AG04449 (cell line): ENCODE results near the gene FERMT2.

Experiments used
- CTCF ChIA-PET: fragments of 350-600 bp; formaldehyde crosslinking; extraction: SDS; loops from one replicate; lab custom pipeline; 2021; ENCODE audit warnings: antibody characterized with exemption; lab: Yijun Ruan, JAX
- POLR2A ChIA-PET: fragments of 400-600, 350-600 bp; formaldehyde crosslinking; extraction: SDS; loops from one replicate; lab custom pipeline; 2020; ENCODE audit warnings: antibody characterized with exemption, inconsistent platforms; lab: Yijun Ruan, JAX
- DNase-seq: peaks from one replicate; pipeline ENCODE4 v3.0.0-alpha.2; 2010; ENCODE audit warnings: low read depth, low spot score
- H3K4me3 ChIP-seq: 2 replicates; pipeline ENCODE4 v1.5.1; 2011; ENCODE audit warnings: low read depth, mild to moderate bottlenecking, control low read depth, low read length
- CTCF ChIP-seq: IDR thresholded peaks from one replicate; pipeline ENCODE4 v1.5.1; 2011; ENCODE audit warnings: mild to moderate bottlenecking, moderate library complexity, low read length, control low read depth, inconsistent platforms; ENCODE audit not compliant: insufficient read depth; ENCODE audit errors: missing control alignments

FERMT2 gene

DNA sequence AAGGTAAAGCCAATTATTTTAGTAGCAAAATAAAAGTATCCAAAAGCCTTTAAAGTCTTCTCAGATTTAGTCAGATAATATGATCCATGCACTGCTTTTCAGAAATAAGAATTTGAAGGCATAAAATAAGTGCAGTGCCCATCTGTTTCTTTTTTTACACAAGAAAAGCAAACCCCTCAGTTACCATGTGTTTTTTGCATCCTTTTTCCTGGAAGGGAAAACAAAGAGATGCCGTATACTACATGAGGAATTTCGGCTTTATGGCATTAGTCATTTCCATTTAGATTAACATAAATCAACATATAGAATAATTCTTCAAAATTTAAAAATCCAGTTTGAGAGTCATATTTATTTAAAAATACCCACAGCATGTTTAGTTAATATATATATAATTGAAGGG, 89.4 kb downstream of the FERMT2 start:
- TF ChIP-seq CTCF = no peak
- no peak for DNase-seq
- POLR2A ChIA-PET = no interaction called here
- H3K4me3 ChIP-seq = no peak overlapping the region
- CTCF ChIA-PET = interaction anchor here (0.7 to 1.5 kb wide), 2 partner anchors 14 to 27 kb away, joined by 3 read pairs; no protein-coding TSS in a partner anchor

DNA sequence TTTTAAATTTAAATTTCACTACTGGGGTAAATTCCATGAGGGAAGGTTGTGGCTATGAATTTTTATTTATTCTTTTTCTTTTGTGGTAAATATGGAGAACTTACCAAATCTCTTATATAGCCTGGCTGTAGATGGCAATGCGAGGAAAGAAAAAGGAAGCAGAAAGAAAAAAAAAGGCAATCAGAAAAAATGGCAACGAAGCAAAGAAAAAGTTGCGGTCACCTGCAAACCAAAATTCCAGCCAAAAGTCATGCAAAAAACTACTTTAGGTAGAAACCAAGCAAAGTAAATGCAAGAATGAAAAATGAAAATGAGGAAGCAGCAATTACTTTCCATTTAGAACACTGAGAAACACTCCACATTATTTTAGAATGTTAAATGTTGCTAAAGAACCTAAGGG, 89.9 kb downstream of the FERMT2 start:
- no peak overlapping the region for H3K4me3 ChIP-seq
- ChIA-PET CTCF (interaction anchor here (0.7 kb wide), 1 partner anchor 35 kb away, joined by 3 read pairs; no protein-coding TSS in a partner anchor), POLR2A (no interaction called here)
- DNase-seq = no peak
- no peak for TF ChIP-seq CTCF

DNA sequence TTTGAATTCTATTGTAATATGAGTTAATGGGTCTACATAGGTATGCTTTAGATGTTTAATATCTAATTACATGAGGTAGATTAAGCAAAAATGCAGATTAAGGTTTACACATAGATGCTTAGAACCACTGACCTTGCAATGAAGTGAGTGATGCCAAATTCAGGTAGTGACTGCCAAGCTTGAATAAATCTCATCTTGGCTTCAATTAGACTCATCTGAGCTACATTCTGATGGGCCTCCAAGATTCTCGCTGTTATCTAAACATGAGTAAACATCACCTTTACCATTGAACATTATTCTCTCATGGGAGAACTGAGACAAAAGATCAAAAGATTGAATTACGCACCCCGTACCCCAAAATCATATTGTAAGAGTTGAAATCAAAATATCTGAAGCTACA, 90.6 kb downstream of the FERMT2 start:
- CTCF ChIA-PET = interaction anchor here (0.7 kb wide), 1 partner anchor 36 kb away, joined by 3 read pairs; no protein-coding TSS in a partner anchor
- no peak overlapping the region for H3K4me3 ChIP-seq
- POLR2A ChIA-PET = no interaction called here

GRCh38 chr14:52856139-52856538, 94.7 kb downstream of the FERMT2 start:
- ChIA-PET POLR2A (interaction anchor here (0.6 to 0.7 kb wide), 3 partner anchors 11 to 1492 kb away, joined by 3 read pairs; no protein-coding TSS in a partner anchor), CTCF (interaction anchor here (1.1 kb wide), 1 partner anchor 13 kb away, joined by 3 read pairs; no protein-coding TSS in a partner anchor)
- TF ChIP-seq CTCF = no peak
- no peak for DNase-seq
- H3K4me3 ChIP-seq = no peak overlapping the region

More for the DNA sequence above, 90.6 kb downstream of the FERMT2 start:
- no peak for TF ChIP-seq CTCF
- DNase-seq = no peak

GRCh38 chr14:52853522-52853854, 97.4 kb downstream of the FERMT2 start:
- ChIA-PET POLR2A (no interaction called here), CTCF (no interaction called here)
- DNase-seq = no peak
- no peak for TF ChIP-seq CTCF
- H3K4me3 ChIP-seq = no peak overlapping the region

GRCh38 chr14:52852810-52853521, 97.9 kb downstream of the FERMT2 start:
- H3K4me3 ChIP-seq = no peak overlapping the region
- ChIA-PET POLR2A (no interaction called here), CTCF (no interaction called here)
- TF ChIP-seq CTCF = no peak
- DNase-seq = no peak
